CD4-positive, alpha-beta T cell treated with Interleukin-2 at 100 ng/mL for 4 hours (primary cell): ENCODE results near the gene RANBP17.

Experiments
- DNase-seq: peaks from one replicate; pipeline ENCODE4 v3.0.0-alpha.2; 2020; ENCODE audit warnings: low spot score

Gene RANBP17

GRCh38 chr5:171300358-171300757 lies 438.5 kb downstream of the RANBP17 start:
- no peak for DNase-seq

- no peak for DNase-seq
Measured at GRCh38 chr5:171306166-171306565, 444.3 kb downstream of the RANBP17 start.

GRCh38 chr5:171306781-171307591 lies 445.2 kb downstream of the RANBP17 start:
- no peak for DNase-seq

GRCh38 chr5:171307789-171308452 lies 446.1 kb downstream of the RANBP17 start:
- no peak for DNase-seq

- no peak for DNase-seq
Measured at GRCh38 chr5:171308453-171309275, 446.8 kb downstream of the RANBP17 start, which contains the start of gene TLX3. Gene TLX3, plus strand, starts transcription at chr5:171309248. Its CDS starts 118 bp downstream, at chr5:171309366.

- no peak for DNase-seq
Measured at GRCh38 chr5:171309276-171310211, 447.7 kb downstream of the RANBP17 start.

- DNase-seq: no peak
Measured at GRCh38 chr5:171310212-171310818, 448.5 kb downstream of the RANBP17 start.

- no peak for DNase-seq
Measured at GRCh38 chr5:171310819-171311321, 449.1 kb downstream of the RANBP17 start.

- DNase-seq: no peak
Measured at GRCh38 chr5:171311322-171312077, 449.7 kb downstream of the RANBP17 start.

- no peak for DNase-seq
Measured at GRCh38 chr5:171312129-171312974, 450.5 kb downstream of the RANBP17 start.

- DNase-seq: no peak
Measured at GRCh38 chr5:171313481-171314206, 451.8 kb downstream of the RANBP17 start.

GRCh38 chr5:171314728-171315385 lies 453.0 kb downstream of the RANBP17 start:
- DNase-seq: no peak

GRCh38 chr5:171315386-171315891 lies 453.6 kb downstream of the RANBP17 start:
- DNase-seq: no peak

- no peak for DNase-seq
Measured at GRCh38 chr5:171315925-171316257, 454.1 kb downstream of the RANBP17 start.

GRCh38 chr5:171316258-171317121 lies 454.7 kb downstream of the RANBP17 start:
- no peak for DNase-seq

GRCh38 chr5:171317230-171317629 lies 455.4 kb downstream of the RANBP17 start:
- no peak for DNase-seq

- DNase-seq: no peak
Measured at GRCh38 chr5:171318026-171318425, 456.2 kb downstream of the RANBP17 start.
